CD14-positive monocyte (primary cell): ENCODE data around the gene KDM4C. TPM values are rescaled to one million over a fixed set of nuclear protein-coding genes. Genes with fewer than 3 reads are reported as not detected.

Source experiments
- DNase-seq, 3 donors: peaks; one replicate each; pipeline ENCODE4 v3.0.0-alpha.2; 2011 to 2022
- H2AFZ ChIP-seq: 2 replicates; pipeline ENCODE4 v1.6.0; 2012; ENCODE audit warnings: mild to moderate bottlenecking, low read depth, low read length, inconsistent platforms; ENCODE audit not compliant: insufficient read depth, poor library complexity, severe bottlenecking
- H3K27ac ChIP-seq, 2 donors: 1 replicate in 1 of 2; 2 replicates in 1 of 2; pipeline ENCODE4 v1.5.1; 2012 to 2013; ENCODE audit warnings: low read length in 2 of 2, control low read depth in 1 of 2, inconsistent platforms in 1 of 2, low read depth in 1 of 2, mild to moderate bottlenecking in 1 of 2
- H3K27me3 ChIP-seq, 2 donors: one replicate each; pipeline versions ENCODE4 v1.6.0 to v1.6.1; 2011 to 2013; ENCODE audit warnings: low read length in 2 of 2; ENCODE audit not compliant: control insufficient read depth in 2 of 2, insufficient read depth in 2 of 2
- H3K36me3 ChIP-seq, 2 donors: replicated peaks in 1 of 2; 1 replicate in 1 of 2; 2 replicates in 1 of 2; pipeline versions ENCODE4 v1.5.1 to v1.6.1; 2012 to 2013; ENCODE audit warnings: low read length in 2 of 2, control low read depth in 1 of 2, inconsistent platforms in 1 of 2, mild to moderate bottlenecking in 1 of 2; ENCODE audit not compliant: insufficient read depth in 2 of 2, control insufficient read depth in 1 of 2
- H3K4me1 ChIP-seq, 2 donors: 1 replicate in 1 of 2; 2 replicates in 1 of 2; pipeline versions ENCODE4 v1.5.1 to v1.6.1; 2012 to 2013; ENCODE audit warnings: low read length in 2 of 2, control low read depth in 1 of 2, inconsistent platforms in 1 of 2, mild to moderate bottlenecking in 1 of 2, moderate library complexity in 1 of 2; ENCODE audit not compliant: insufficient read depth in 2 of 2, control insufficient read depth in 1 of 2
- H3K4me2 ChIP-seq: replicated peaks from 2 replicates; pipeline ENCODE3; 2012; ENCODE audit warnings: low read length, moderate library complexity, mild to moderate bottlenecking; ENCODE audit not compliant: poor library complexity, severe bottlenecking; ENCODE audit errors: extremely low read depth
- H3K4me3 ChIP-seq, 3 experiments: fragments of 200-600 bp in 1 of 3; sonication (generic) in 1 of 3; replicated peaks in 1 of 3; 1 replicate in 2 of 3; 2 replicates in 1 of 3; pipeline ENCODE4 v1.5.1; 2011 to 2013; ENCODE audit warnings: low read length in 3 of 3, mild to moderate bottlenecking in 3 of 3, control low read depth in 2 of 3, low read depth in 2 of 3, inconsistent platforms in 1 of 3, moderate library complexity in 1 of 3
- H3K79me2 ChIP-seq: 2 replicates; pipeline ENCODE4 v1.6.0; 2012; ENCODE audit warnings: mild to moderate bottlenecking, control low read depth, inconsistent platforms, low read length, moderate library complexity; ENCODE audit not compliant: insufficient read depth
- H3K9ac ChIP-seq: 2 replicates; pipeline ENCODE4 v1.6.0; 2017; ENCODE audit warnings: low read length, mild to moderate bottlenecking; ENCODE audit not compliant: insufficient read depth, poor library complexity, severe bottlenecking
- H3K9me3 ChIP-seq, 2 donors: replicated peaks in 1 of 2; 1 replicate in 1 of 2; 2 replicates in 1 of 2; pipeline versions ENCODE4 v1.5.1 to v1.6.1; 2012 to 2013; ENCODE audit warnings: low read length in 2 of 2, control low read depth in 1 of 2; ENCODE audit not compliant: control insufficient read depth in 1 of 2, insufficient read depth in 1 of 2
- H4K20me1 ChIP-seq: 2 replicates; pipeline ENCODE4 v1.6.0; 2012; ENCODE audit warnings: mild to moderate bottlenecking, low read length, control low read depth, moderate library complexity; ENCODE audit not compliant: insufficient read depth
- H3K27ac Mint-ChIP-seq, 7 donors: one replicate each; pipeline ENCODE4 v1.8.0; 2020; ENCODE audit warnings: mild to moderate bottlenecking in 7 of 7, mixed read lengths in 7 of 7, moderate library complexity in 6 of 7, inconsistent platforms in 2 of 7
- H3K27me3 Mint-ChIP-seq, 3 donors: one replicate each; pipeline ENCODE4 v1.8.0; 2021 to 2022; ENCODE audit warnings: low read depth in 3 of 3, mild to moderate bottlenecking in 3 of 3, mixed read lengths in 3 of 3, moderate library complexity in 3 of 3, inconsistent platforms in 1 of 3
- H3K36me3 Mint-ChIP-seq, 2 donors: one replicate each; pipeline ENCODE4 v1.8.0; 2020; ENCODE audit warnings: mixed read lengths in 2 of 2, inconsistent platforms in 1 of 2, mild to moderate bottlenecking in 1 of 2
- H3K4me1 Mint-ChIP-seq: one replicate; pipeline ENCODE4 v1.8.0; 2020; ENCODE audit warnings: mild to moderate bottlenecking, mixed read lengths
- H3K4me3 Mint-ChIP-seq, 2 donors: one replicate each; pipeline ENCODE4 v1.8.0; 2020; ENCODE audit warnings: mild to moderate bottlenecking in 2 of 2, mixed read lengths in 2 of 2, moderate library complexity in 1 of 2
- H3K9me3 Mint-ChIP-seq, 7 donors: one replicate each; pipeline ENCODE4 v1.8.0; 2020 to 2022; ENCODE audit warnings: mixed read lengths in 7 of 7, mild to moderate bottlenecking in 6 of 7, moderate library complexity in 6 of 7, inconsistent platforms in 2 of 7
- CTCF ChIP-seq: fragments of 200-600 bp; IDR thresholded peaks from one replicate; pipeline ENCODE4 v1.8.0; 2022; ENCODE audit warnings: antibody characterized with exemption, mild to moderate bottlenecking
- WGBS: methylation state at CpG from one replicate; pipeline ENCODE4 v1.1.5; 2013; ENCODE audit warnings: missing lambda C conversion rate; ENCODE audit not compliant: insufficient coverage; 5-methylcytosine and 5-hydroxymethylcytosine counted together
- intact Hi-C, 2 donors: fragments of 100-400 bp; cut with micrococcal nuclease; formaldehyde crosslinking; loops; one replicate each; pipeline versions ENCODE4 v1.15.0 to v1.15.1; 2023
- polyA plus RNA-seq, 3 donors: library from polyadenylated mRNA; depleted of rRNA in 1 of 3; unstranded in 2 of 3; stranded (reverse) in 1 of 3; fragments of 300-500 nt in 2 of 3; fragments of >200 nt in 1 of 3; fragmentation: Illumina TruSeq in 2 of 3; gene quantifications; 1 replicate in 2 of 3; 2 replicates in 1 of 3; pipeline ENCODE4 v1.2.3, GENCODE V29; 2012 to 2021

The KDM4C gene
- polyA plus RNA-seq, 3 donors = 15.2 to 36.2 (median 17.1) TPM

GRCh38 chr9:6920041-6920440, 162.3 kb downstream of the KDM4C start:
- no peak overlapping the region for H2AFZ ChIP-seq
- H3K36me3 ChIP-seq = peaks cover 0 to 12% of the 10 kb centered on the region in 2 donors
- Mint-ChIP-seq H3K4me3 (no peak overlapping the region), H3K36me3 (peaks cover 17 to 26% of the 10 kb centered on the region in 2 donors), H3K4me1 (peaks cover 36% of the 10 kb centered on the region), H3K27ac (peak overlapping the region in 3 of 7 donors; percentile 5 to 78 (median 26)), H3K27me3 (no peaks in the 10 kb centered on the region), H3K9me3 (peaks cover 0 to 4% (median 0%) of the 10 kb centered on the region in 7 donors)
- no peak overlapping the region for H3K4me3 ChIP-seq
- intact Hi-C loops = no loop called here
- no peak overlapping the region for H3K9ac ChIP-seq
- no peaks in the 10 kb centered on the region for H3K9me3 ChIP-seq
- H4K20me1 ChIP-seq = peaks cover 75% of the 10 kb centered on the region
- no peak overlapping the region for H3K27ac ChIP-seq
- no peak for TF ChIP-seq CTCF
- no peak for DNase-seq
- H3K4me2 ChIP-seq = no peak overlapping the region
- H3K4me1 ChIP-seq = peaks cover 3 to 9% of the 10 kb centered on the region in 2 donors
- no peaks in the 10 kb centered on the region for H3K27me3 ChIP-seq
- peaks cover 3% of the 10 kb centered on the region for H3K79me2 ChIP-seq

- Mint-ChIP-seq H3K4me1 (peaks cover 36% of the 10 kb centered on the region), H3K27ac (peak overlapping the region in 2 of 7 donors; percentile 56 to 67), H3K36me3 (peaks cover 23 to 28% of the 10 kb centered on the region in 2 donors), H3K27me3 (no peaks in the 10 kb centered on the region), H3K4me3 (no peak overlapping the region), H3K9me3 (peaks cover 0 to 4% (median 0%) of the 10 kb centered on the region in 7 donors)
- H3K79me2 ChIP-seq = peaks cover 3% of the 10 kb centered on the region
- TF ChIP-seq CTCF = no peak
- no peak for DNase-seq
- 98% methylated on average over 4 of the region's 5 CpGs for WGBS
- no peak overlapping the region for H2AFZ ChIP-seq
- H3K4me1 ChIP-seq = peaks cover 3 to 9% of the 10 kb centered on the region in 2 donors
- H3K27ac ChIP-seq = no peak overlapping the region
- peaks cover 0 to 12% of the 10 kb centered on the region in 2 donors for H3K36me3 ChIP-seq
- H3K9ac ChIP-seq = no peak overlapping the region
- no peak overlapping the region for H3K4me3 ChIP-seq
- no peaks in the 10 kb centered on the region for H3K9me3 ChIP-seq
- intact Hi-C loops = no loop called here
- no peak overlapping the region for H3K4me2 ChIP-seq
- peaks cover 78% of the 10 kb centered on the region for H4K20me1 ChIP-seq
- H3K27me3 ChIP-seq = no peaks in the 10 kb centered on the region
Measured at GRCh38 chr9:6921315-6921714, 163.5 kb downstream of the KDM4C start.
